Hepatocyte (in vitro differentiated cells): ENCODE data around the gene CALCOCO2.
"Not testable (repeated sequence)": the region's sequence is repeated elsewhere in the genome, so short reads cannot be mapped to it uniquely, and the experiment has no call there.

Experiments used
- EZH2 ChIP-seq: fragments of 200-600 bp; sonication (generic); IDR thresholded peaks from 2 replicates; pipeline ENCODE4 v1.6.1; 2016; ENCODE audit warnings: antibody characterized with exemption, mild to moderate bottlenecking, borderline replicate concordance
- EZH2phosphoT487 ChIP-seq: fragments of 200-600 bp; sonication (generic); IDR thresholded peaks from one replicate; pipeline ENCODE4 v1.6.1; 2018; ENCODE audit warnings: antibody characterized with exemption, mild to moderate bottlenecking, low read depth, moderate library complexity; ENCODE audit not compliant: unreplicated experiment, severe bottlenecking
- TF ChIP-seq, protein P1 (sequence below): fragments of 200-600 bp; sonication (generic); IDR thresholded peaks from 2 replicates; pipeline ENCODE4 v1.5.1; 2016; ENCODE audit warnings: antibody characterized with exemption, mild to moderate bottlenecking; ENCODE audit not compliant: poor library complexity

DNA sequence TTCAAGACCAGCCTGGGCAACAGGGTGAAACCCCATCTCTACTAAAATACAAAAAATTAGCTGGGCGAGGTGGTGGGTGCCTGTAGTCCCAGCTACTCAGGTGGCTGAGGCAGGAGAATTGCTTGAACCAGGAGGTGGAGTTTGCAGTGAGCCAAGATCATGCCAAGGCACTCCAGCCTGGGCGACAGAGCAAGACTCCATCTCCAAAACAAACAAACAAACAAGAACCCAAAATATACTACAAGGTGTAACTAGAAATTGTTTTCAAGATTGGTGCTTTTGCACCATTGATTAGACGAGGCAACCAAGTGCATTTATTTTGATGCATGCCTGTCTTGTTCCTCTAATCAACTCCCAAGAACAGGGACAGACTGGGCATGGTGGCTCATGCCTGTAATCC, 41.6 kb downstream of the CALCOCO2 start:
- TF ChIP-seq, protein P1, sequence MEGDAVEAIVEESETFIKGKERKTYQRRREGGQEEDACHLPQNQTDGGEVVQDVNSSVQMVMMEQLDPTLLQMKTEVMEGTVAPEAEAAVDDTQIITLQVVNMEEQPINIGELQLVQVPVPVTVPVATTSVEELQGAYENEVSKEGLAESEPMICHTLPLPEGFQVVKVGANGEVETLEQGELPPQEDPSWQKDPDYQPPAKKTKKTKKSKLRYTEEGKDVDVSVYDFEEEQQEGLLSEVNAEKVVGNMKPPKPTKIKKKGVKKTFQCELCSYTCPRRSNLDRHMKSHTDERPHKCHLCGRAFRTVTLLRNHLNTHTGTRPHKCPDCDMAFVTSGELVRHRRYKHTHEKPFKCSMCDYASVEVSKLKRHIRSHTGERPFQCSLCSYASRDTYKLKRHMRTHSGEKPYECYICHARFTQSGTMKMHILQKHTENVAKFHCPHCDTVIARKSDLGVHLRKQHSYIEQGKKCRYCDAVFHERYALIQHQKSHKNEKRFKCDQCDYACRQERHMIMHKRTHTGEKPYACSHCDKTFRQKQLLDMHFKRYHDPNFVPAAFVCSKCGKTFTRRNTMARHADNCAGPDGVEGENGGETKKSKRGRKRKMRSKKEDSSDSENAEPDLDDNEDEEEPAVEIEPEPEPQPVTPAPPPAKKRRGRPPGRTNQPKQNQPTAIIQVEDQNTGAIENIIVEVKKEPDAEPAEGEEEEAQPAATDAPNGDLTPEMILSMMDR, result not testable (repeated sequence)
- TF ChIP-seq EZH2, EZH2phosphoT487: not testable (repeated sequence)
